ENCODE data around the gene PPP1R1C. TPM values are rescaled to one million over a fixed set of nuclear protein-coding genes. Genes with fewer than 3 reads are reported as not detected.

Gene PPP1R1C
- total RNA-seq, 2 experiments from 2014 or later, result not detected

DNA sequence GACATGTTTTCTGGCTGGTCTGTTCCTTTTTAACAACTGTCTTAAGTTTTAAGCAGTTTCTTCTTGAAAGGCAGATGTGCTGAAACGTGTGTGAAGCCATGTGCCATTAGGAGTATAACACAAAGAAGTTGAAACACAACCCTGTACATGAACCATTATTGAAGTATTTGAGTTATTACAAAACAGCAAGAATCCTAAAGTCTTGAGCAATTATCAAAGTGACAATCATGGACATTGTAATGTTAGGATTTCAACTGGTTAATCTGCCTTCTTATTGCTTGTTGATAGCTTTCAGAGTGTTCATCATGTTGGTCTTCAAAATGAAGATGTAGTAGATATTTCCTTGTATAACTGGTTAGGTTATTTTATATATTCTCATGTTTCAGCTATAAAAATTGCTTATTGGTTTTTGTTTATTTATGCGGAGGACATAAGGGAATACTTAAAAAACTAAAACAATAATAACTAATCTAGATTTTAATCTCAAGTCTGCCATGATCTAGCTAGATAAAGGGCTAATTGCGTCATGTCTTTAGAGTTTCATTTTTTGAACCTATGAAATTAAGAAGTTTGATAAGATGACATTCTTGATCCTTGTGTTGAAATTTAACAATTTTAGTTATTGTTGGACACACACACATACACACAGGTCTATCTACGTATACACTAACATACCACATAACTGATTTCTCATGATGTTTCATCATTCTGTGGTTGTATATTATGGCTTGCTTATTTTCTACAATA is 21.1 kb downstream of the PPP1R1C start:
- ChIA-PET CTCF (ENCODE audit: unreplicated experiment) (no interaction called here), POLR2A (interaction anchor here (0.7 kb wide), 1 partner anchor 117 kb away, joined by 3 read pairs; no protein-coding TSS in a partner anchor)
- Histone ChIP-seq H4K20me1 (ENCODE audit: insufficient read depth, low read length) (no peaks in the 10 kb centered on the region), H3K4me2 (ENCODE audit: low read length) (no peak overlapping the region), H3K9me3 (ENCODE audit: low read length) (no peaks in the 10 kb centered on the region), H3K4me1 (ENCODE audit: insufficient read depth, low read length, poor library complexity, severe bottlenecking) (no peaks in the 10 kb centered on the region), H3K79me2 (ENCODE audit: insufficient read depth, low read depth, low read length) (no peaks in the 10 kb centered on the region), H3K4me3 (ENCODE audit: low read depth, low read length, poor library complexity, severe bottlenecking) (no peak overlapping the region), H3K9me2 (ENCODE audit: insufficient read depth, low read length) (no peaks in the 10 kb centered on the region), H3K36me3 (ENCODE audit: insufficient read depth, low read length) (no peaks in the 10 kb centered on the region), H2AFZ (ENCODE audit: low read length) (no peak overlapping the region), H3K27ac (ENCODE audit: low read depth, low read length, poor library complexity, severe bottlenecking) (no peak overlapping the region)
- TF ChIP-seq, protein P1, sequence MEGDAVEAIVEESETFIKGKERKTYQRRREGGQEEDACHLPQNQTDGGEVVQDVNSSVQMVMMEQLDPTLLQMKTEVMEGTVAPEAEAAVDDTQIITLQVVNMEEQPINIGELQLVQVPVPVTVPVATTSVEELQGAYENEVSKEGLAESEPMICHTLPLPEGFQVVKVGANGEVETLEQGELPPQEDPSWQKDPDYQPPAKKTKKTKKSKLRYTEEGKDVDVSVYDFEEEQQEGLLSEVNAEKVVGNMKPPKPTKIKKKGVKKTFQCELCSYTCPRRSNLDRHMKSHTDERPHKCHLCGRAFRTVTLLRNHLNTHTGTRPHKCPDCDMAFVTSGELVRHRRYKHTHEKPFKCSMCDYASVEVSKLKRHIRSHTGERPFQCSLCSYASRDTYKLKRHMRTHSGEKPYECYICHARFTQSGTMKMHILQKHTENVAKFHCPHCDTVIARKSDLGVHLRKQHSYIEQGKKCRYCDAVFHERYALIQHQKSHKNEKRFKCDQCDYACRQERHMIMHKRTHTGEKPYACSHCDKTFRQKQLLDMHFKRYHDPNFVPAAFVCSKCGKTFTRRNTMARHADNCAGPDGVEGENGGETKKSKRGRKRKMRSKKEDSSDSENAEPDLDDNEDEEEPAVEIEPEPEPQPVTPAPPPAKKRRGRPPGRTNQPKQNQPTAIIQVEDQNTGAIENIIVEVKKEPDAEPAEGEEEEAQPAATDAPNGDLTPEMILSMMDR (conservative IDR thresholded peaks at IDR 0.05; ENCODE audit: low read length), result no peak
- TF ChIP-seq EZH2phosphoT487 (IDR thresholded peaks at IDR 0.05; ENCODE audit: borderline replicate concordance, low read depth, low read length), result no peak
- BruUV-seq (replicated peaks), result no TSS peak
- no peak for DNase-seq (ENCODE audit: low spot score)
- intact Hi-C loops (cut with micrococcal nuclease; ENCODE audit: unreplicated experiment), result no loop called here

DNA sequence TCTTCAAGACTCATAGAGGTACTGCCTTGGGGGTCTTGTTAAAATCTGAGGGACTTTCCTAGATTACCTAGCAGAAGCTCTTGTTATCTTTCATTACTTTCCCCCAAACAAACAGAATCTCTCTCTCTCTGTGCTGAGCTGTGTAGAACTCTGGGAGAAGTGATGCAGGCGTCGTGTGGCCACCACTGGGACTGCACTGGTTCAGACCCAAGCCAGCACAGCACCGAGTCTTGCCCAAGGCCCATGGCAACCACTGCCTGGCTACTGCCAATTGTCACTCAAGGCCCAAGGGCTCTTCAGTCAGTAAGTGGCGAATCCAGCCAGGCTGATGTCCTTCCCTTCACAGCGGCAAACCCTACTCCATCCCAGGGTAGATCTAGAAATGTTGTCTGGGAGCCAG is 28.6 kb downstream of the PPP1R1C start:
- H3K9me3 ChIP-seq (ENCODE audit: low read length), result 0 out of 2 replicates have a peak, but pooled peaks cover 4% of the 10 kb centered on the region
- H3K4me3 ChIP-seq (ENCODE audit: low read depth, low read length, poor library complexity, severe bottlenecking), result no peak overlapping the region
- no peak overlapping the region for H3K27ac ChIP-seq (ENCODE audit: low read depth, low read length, poor library complexity, severe bottlenecking)
- no peak overlapping the region for H3K4me2 ChIP-seq (ENCODE audit: low read length)
- intact Hi-C loops (cut with micrococcal nuclease; ENCODE audit: unreplicated experiment), result no loop called here
- no peaks in the 10 kb centered on the region for H3K9me2 ChIP-seq (ENCODE audit: insufficient read depth, low read length)
- DNase-seq (ENCODE audit: low spot score), result no peak
- no peak for TF ChIP-seq EZH2phosphoT487 (IDR thresholded peaks at IDR 0.05; ENCODE audit: borderline replicate concordance, low read depth, low read length)
- TF ChIP-seq, protein P1 (conservative IDR thresholded peaks at IDR 0.05; ENCODE audit: low read length), result no peak
- no peaks in the 10 kb centered on the region for H3K4me1 ChIP-seq (ENCODE audit: insufficient read depth, low read length, poor library complexity, severe bottlenecking)
- no peaks in the 10 kb centered on the region for H3K79me2 ChIP-seq (ENCODE audit: insufficient read depth, low read depth, low read length)
- no peaks in the 10 kb centered on the region for H3K36me3 ChIP-seq (ENCODE audit: insufficient read depth, low read length)
- POLR2A ChIA-PET, result no interaction called here
- no peaks in the 10 kb centered on the region for H4K20me1 ChIP-seq (ENCODE audit: insufficient read depth, low read length)
- no peak overlapping the region for H2AFZ ChIP-seq (ENCODE audit: low read length)
- no TSS peak for BruUV-seq (replicated peaks)
- CTCF ChIA-PET (ENCODE audit: unreplicated experiment), result no interaction called here
